ENCODE data around the gene SNU13. TPM values are rescaled to one million over a fixed set of nuclear protein-coding genes. Genes with fewer than 3 reads are reported as not detected.

The SNU13 gene
- total RNA-seq, 1 experiment from 2014 or later: 203 TPM

GRCh38 chr22:41648432-41648831, 40.2 kb downstream of the SNU13 start:
- no peaks in the 10 kb centered on the region for H3K27me3 ChIP-seq (ENCODE audit: insufficient read depth, low read length)
- H4K5ac ChIP-seq (ENCODE audit: insufficient read length, low read depth, low read length): no peak overlapping the region
- H3K56ac ChIP-seq (ENCODE audit: insufficient read length, low read depth, low read length): no peak overlapping the region
- no peak overlapping the region for H2BK5ac ChIP-seq (ENCODE audit: insufficient read length, low read length)
- H3K23ac ChIP-seq (ENCODE audit: insufficient read length, low read depth, low read length): no peak overlapping the region
- no peak overlapping the region for H2BK15ac ChIP-seq (ENCODE audit: low read depth, low read length)
- no peak overlapping the region for H2BK120ac ChIP-seq (ENCODE audit: low read depth, low read length, poor library complexity, severe bottlenecking)
- no peaks in the 10 kb centered on the region for H3K4me1 ChIP-seq (ENCODE audit: insufficient read depth, low read length)
- H3K27ac Mint-ChIP-seq: no peak overlapping the region; a peak in 1 of 7 replicates
- H3K18ac ChIP-seq (ENCODE audit: insufficient read length, low read depth, low read length): no peak overlapping the region
- no peaks in the 10 kb centered on the region for H3K4me1 Mint-ChIP-seq
- no peaks in the 10 kb centered on the region for H3K79me1 ChIP-seq (ENCODE audit: insufficient read depth, low read depth, low read length, poor library complexity, severe bottlenecking)
- no peak overlapping the region for H3K4me2 ChIP-seq (ENCODE audit: insufficient read depth, insufficient read length, low read length)
- no peaks in the 10 kb centered on the region for H3K9me3 Mint-ChIP-seq
- H3K27ac ChIP-seq (ENCODE audit: insufficient read length, low read depth, low read length): no peak overlapping the region
- no peaks in the 10 kb centered on the region for H3K23me2 ChIP-seq (ENCODE audit: insufficient read length, low read depth, low read length, poor library complexity, severe bottlenecking)
- no peaks in the 10 kb centered on the region for H3K9me3 ChIP-seq (ENCODE audit: control insufficient read depth, low read depth, low read length)
- no peak overlapping the region for H3K14ac ChIP-seq (ENCODE audit: insufficient read depth, low read length)
- no peak overlapping the region for H3K4ac ChIP-seq (ENCODE audit: low read depth, low read length)
- H2BK20ac ChIP-seq (ENCODE audit: low read depth, low read length, poor library complexity, severe bottlenecking): no peak overlapping the region
- H4K20me1 ChIP-seq (ENCODE audit: control insufficient read depth, insufficient read depth, insufficient read length): no peaks in the 10 kb centered on the region
- H3K9ac ChIP-seq (ENCODE audit: extremely low read depth, insufficient read length, low read length): no peak overlapping the region
- no CpG with 5 or more reads among the region's 1 CpG for WGBS (ENCODE audit: extremely low coverage, insufficient read length, low lambda C conversion rate)
- H4K8ac ChIP-seq (replicated peaks; ENCODE audit: insufficient read length, low read depth, low read length): no peak overlapping the region
- H2AK5ac ChIP-seq (ENCODE audit: insufficient read length, low read length): no peak overlapping the region
- no peak for TF ChIP-seq CTCF (conservative IDR thresholded peaks at IDR 0.05)
- no peak overlapping the region for H2BK12ac ChIP-seq (ENCODE audit: insufficient read length, low read depth, low read length)
- no peak overlapping the region for H2AFZ ChIP-seq (ENCODE audit: low read length)
- H4K91ac ChIP-seq (ENCODE audit: insufficient read length, low read depth, low read length): no peak overlapping the region
- no peak overlapping the region for H3T11ph ChIP-seq (ENCODE audit: low read length)
- H3K79me2 ChIP-seq (ENCODE audit: insufficient read depth, low read length): no peaks in the 10 kb centered on the region
- peaks cover 34 to 81% (median 68%) of the 10 kb centered on the region in 3 experiments; a peak in 6 of 7 replicates for H3K36me3 Mint-ChIP-seq (ENCODE audit: insufficient read depth in 1 of 3, low read depth in 3 of 3)
- no peak for DNase-seq
- no peak overlapping the region for H3K4me3 Mint-ChIP-seq
- H3K27me3 Mint-ChIP-seq (ENCODE audit: low read depth): no peaks in the 10 kb centered on the region

Data from H9 (cell line).